ENCODE results near the gene NAA80.

Gene NAA80

DNA sequence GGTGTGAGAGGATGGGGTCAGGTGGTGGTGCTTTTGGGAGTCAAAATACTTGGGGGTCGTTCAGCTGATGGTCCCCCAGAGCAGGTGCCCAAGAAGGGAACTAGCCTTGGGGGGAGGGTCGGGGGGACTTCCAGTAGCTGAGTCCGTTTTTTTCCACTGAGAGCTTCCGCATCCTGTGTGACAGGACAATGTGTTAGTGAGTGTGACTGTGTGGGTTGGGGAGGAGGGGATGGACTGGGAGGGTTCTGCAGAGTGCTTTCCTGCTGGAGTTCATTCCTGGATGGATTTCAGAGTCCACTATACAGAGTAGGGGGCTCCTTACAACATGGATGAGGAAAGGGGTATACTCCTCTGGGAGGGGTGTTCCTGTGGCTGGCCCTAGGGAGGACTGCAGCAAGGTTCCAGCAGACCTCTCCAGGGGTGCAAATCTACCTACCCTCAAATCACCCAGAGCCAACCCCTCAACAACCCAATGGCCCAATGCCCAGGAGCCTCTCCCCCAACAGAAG, 23.9 kb upstream of the NAA80 start:
- Histone ChIP-seq H3K36me3 (peaks cover 46% of the 10 kb centered on the region), H3K27ac (no peak overlapping the region), H3K9me3 (ENCODE audit: severe bottlenecking) (no peaks in the 10 kb centered on the region), H3K4me3 (ENCODE audit: low read depth, low read length) (no peak overlapping the region), H3K27me3 (ENCODE audit: insufficient read depth, low read depth, severe bottlenecking) (no peaks in the 10 kb centered on the region)
- TF ChIP-seq, protein P1, sequence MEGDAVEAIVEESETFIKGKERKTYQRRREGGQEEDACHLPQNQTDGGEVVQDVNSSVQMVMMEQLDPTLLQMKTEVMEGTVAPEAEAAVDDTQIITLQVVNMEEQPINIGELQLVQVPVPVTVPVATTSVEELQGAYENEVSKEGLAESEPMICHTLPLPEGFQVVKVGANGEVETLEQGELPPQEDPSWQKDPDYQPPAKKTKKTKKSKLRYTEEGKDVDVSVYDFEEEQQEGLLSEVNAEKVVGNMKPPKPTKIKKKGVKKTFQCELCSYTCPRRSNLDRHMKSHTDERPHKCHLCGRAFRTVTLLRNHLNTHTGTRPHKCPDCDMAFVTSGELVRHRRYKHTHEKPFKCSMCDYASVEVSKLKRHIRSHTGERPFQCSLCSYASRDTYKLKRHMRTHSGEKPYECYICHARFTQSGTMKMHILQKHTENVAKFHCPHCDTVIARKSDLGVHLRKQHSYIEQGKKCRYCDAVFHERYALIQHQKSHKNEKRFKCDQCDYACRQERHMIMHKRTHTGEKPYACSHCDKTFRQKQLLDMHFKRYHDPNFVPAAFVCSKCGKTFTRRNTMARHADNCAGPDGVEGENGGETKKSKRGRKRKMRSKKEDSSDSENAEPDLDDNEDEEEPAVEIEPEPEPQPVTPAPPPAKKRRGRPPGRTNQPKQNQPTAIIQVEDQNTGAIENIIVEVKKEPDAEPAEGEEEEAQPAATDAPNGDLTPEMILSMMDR (IDR thresholded peaks at IDR 0.05; ENCODE audit: low read depth, low read length), result no peak
- DNase-seq, result no peak

DNA sequence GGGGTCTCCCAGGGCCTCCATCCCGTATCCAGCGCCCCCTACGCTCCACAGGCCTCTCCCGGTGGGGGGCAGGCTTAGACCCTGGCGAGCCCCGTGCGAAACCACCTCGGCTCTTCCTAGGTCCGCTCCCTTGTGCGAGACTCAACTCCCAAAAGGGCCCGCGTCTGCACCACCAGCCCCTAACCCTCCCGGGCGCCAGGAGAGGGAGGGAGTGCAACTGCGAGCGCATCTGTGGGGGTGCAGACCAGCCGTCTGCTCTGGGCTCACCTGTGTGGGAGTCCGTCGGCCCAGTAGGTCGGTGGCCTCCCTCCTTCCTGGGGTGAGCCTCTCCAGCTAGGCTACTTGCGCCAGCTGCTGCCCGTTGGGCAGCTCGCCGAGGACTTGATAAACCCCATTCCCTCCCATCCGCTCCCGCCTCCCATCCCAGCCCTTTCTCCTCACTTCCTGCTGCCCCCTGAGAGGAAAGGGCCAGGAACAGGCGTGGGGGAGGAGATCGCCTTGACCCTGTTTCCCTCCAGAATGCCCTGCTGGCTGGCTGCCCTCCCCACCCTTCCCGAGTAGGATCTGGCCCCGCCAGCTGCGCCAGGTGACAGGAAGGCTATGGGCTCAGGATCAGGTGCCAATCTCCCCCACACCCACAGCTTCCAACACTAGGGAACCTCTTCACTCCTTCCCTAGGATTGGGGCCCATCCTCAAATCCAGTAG, 23.3 kb upstream of the NAA80 start, which contains the start of gene HYAL2:
HYAL2 (minus strand) TSS at position 360 of the 706 bp plus-strand sequence. CDS start 2,256 bp downstream, outside the sequence.
- TF ChIP-seq, protein P1 (IDR thresholded peaks at IDR 0.05; ENCODE audit: low read depth, low read length), result no peak
- H3K27ac ChIP-seq, result peak within 1 kb of the TSS; percentile 100
- no peaks in the 10 kb centered on the region for H3K9me3 ChIP-seq (ENCODE audit: severe bottlenecking)
- peaks cover 48% of the 10 kb centered on the region for H3K36me3 ChIP-seq
- peak within 1 kb of the TSS; percentile 74 for H3K4me3 ChIP-seq (ENCODE audit: low read depth, low read length)
- H3K27me3 ChIP-seq (ENCODE audit: insufficient read depth, low read depth, severe bottlenecking), result no peaks in the 10 kb centered on the region
- no peak for DNase-seq

DNA sequence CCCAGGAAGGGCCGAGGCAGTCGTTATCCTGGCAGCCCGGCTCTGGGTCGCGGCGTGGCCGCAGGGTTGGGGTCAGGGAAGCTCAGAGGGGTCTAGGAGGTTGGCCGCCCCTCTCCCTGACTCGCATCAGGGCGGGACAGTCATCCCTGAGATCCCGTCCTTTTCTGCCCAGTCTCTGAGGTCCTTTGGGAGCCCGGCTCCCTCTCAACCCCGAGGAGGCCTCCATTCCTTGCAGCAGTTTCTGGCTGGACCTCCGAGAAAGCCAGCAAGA, 22.8 kb upstream of the NAA80 start:
- no peaks in the 10 kb centered on the region for H3K27me3 ChIP-seq (ENCODE audit: insufficient read depth, low read depth, severe bottlenecking)
- peak overlapping the region; percentile 100 for H3K27ac ChIP-seq
- peak overlapping the region; percentile 74 for H3K4me3 ChIP-seq (ENCODE audit: low read depth, low read length)
- H3K36me3 ChIP-seq, result peaks cover 52% of the 10 kb centered on the region
- no peak for DNase-seq
- no peaks in the 10 kb centered on the region for H3K9me3 ChIP-seq (ENCODE audit: severe bottlenecking)
- TF ChIP-seq, protein P1 (IDR thresholded peaks at IDR 0.05; ENCODE audit: low read depth, low read length), result no peak

DNA sequence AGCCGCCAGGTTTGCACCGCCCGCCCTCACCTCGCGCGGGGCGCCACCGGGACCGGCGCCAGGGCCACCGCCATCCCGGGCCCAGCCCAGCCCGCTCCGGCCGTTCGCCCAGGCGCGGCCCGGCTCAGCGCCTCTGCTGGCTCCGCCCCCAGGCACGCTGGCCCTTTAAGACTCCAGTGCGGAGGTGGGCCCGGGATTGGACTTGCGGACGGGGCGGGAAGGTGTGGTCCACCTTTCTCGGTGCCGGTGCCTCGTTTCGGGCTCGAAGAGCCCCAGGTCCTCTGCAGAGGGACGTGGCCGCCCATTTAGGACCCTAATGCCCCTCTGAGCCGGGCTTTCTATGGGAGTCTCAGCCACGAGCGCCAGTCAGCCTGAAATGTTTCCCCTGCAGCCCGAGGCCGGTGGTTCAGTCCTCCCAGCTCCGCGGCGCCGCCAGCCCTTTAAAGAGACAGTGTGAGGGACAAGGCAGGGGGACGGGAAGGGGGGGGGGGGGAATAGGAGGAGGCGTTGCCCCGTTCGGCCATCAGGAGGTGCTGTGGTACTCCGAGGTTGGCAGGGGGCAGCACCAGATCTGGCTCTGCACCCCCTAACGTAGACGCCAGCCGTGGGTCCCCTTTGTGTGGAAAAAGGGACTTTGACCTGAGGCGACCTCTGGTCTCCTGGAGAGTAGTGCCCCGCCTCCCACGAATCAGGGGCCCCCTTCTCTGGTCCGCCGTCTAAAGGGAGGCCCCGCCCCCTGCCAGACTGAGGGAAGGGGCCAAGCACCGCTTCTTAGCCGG, 22.3 kb upstream of the NAA80 start:
- TF ChIP-seq, protein P1 (IDR thresholded peaks at IDR 0.05; ENCODE audit: low read depth, low read length), result peak; percentile 78
- no peaks in the 10 kb centered on the region for H3K27me3 ChIP-seq (ENCODE audit: insufficient read depth, low read depth, severe bottlenecking)
- no peaks in the 10 kb centered on the region for H3K9me3 ChIP-seq (ENCODE audit: severe bottlenecking)
- H3K36me3 ChIP-seq, result peaks cover 55% of the 10 kb centered on the region
- DNase-seq, result peak; percentile 92
- peak overlapping the region; percentile 100 for H3K27ac ChIP-seq
- peak overlapping the region; percentile 74 for H3K4me3 ChIP-seq (ENCODE audit: low read depth, low read length)

DNA sequence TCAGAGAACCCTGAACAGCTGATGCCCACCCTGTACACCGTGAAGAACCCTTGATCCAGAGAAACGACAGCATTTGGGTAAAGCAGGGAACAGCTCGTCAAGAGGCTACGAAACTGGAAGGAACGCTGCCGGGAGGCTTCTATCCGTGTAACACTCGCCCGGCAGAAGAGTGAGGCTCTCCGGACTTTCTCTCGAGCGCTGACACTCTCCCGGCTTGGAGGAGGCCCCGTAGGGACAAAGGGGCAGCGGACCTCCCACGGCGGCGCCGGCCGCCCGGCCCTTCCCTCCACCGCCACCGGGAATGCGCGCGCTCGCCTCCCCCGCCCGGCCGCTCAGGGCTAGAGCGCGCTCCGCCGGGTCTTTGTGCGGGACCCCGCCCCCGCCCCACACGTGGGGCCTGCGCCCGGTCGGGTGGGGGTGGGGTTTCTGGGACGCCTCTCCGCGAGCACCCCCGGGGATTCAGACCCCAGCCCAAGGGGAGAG, 21.7 kb upstream of the NAA80 start:
- H3K36me3 ChIP-seq, result peaks cover 48% of the 10 kb centered on the region
- H3K27ac ChIP-seq, result peak overlapping the region; percentile 100
- H3K27me3 ChIP-seq (ENCODE audit: insufficient read depth, low read depth, severe bottlenecking), result no peaks in the 10 kb centered on the region
- no peaks in the 10 kb centered on the region for H3K9me3 ChIP-seq (ENCODE audit: severe bottlenecking)
- TF ChIP-seq, protein P1 (IDR thresholded peaks at IDR 0.05; ENCODE audit: low read depth, low read length), result no peak
- peak; percentile 79 for DNase-seq
- H3K4me3 ChIP-seq (ENCODE audit: low read depth, low read length), result peak overlapping the region; percentile 74

All from WERI-Rb-1 (cell line).